ENCODE measurements around the gene COMMD3. TPM values are rescaled to one million over a fixed set of nuclear protein-coding genes. Genes with fewer than 3 reads are reported as not detected.
A peak's percentile ranks its signal among the peaks of the same experiment; 100 is the strongest.

The COMMD3 gene
- 62.5 TPM for polyA plus RNA-seq (2012; ENCODE audit: insufficient read depth, insufficient read length, low read depth)

- TF ChIP-seq, protein P1, sequence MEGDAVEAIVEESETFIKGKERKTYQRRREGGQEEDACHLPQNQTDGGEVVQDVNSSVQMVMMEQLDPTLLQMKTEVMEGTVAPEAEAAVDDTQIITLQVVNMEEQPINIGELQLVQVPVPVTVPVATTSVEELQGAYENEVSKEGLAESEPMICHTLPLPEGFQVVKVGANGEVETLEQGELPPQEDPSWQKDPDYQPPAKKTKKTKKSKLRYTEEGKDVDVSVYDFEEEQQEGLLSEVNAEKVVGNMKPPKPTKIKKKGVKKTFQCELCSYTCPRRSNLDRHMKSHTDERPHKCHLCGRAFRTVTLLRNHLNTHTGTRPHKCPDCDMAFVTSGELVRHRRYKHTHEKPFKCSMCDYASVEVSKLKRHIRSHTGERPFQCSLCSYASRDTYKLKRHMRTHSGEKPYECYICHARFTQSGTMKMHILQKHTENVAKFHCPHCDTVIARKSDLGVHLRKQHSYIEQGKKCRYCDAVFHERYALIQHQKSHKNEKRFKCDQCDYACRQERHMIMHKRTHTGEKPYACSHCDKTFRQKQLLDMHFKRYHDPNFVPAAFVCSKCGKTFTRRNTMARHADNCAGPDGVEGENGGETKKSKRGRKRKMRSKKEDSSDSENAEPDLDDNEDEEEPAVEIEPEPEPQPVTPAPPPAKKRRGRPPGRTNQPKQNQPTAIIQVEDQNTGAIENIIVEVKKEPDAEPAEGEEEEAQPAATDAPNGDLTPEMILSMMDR (IDR thresholded peaks at IDR 0.05; ENCODE audit: low read depth, low read length), result no peak
- peak within 1 kb of the TSS; percentile 94 for H3K4me3 ChIP-seq (ENCODE audit: low read depth, low read length)
- DNase-seq, result peak; percentile 84
These were observed at the start of gene COMMD3 for GRCh38 chr10:22316286-22317075. TSS of gene COMMD3 (plus strand) at chr10:22316388. CDS start at chr10:22316418, 30 bp downstream.

DNA sequence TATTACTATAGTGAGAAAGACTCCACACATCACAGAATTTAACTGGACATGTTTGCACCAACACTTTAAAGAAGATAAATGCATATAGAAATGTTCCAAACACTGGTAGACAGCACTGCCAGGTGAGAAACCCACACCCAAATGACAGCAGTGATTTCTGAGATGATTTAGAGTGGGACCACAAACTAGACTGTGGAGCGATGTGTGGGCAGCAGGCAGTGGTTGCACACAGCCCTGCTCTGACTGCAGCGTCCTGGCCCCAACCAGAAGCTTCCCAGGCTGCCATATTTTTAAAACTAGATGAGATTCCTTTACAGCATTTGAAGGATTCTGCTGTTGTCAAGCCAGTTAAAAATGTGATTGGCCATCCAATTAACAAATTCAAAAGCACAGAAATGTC is 47.7 kb upstream of the COMMD3 start:
- DNase-seq, result no peak
- H3K4me1 ChIP-seq, result no peaks in the 10 kb centered on the region
- no peaks in the 10 kb centered on the region for H3K9me3 ChIP-seq
- TF ChIP-seq, protein P1 (IDR thresholded peaks at IDR 0.05; ENCODE audit: low read depth, low read length), result no peak
- H3K36me3 ChIP-seq, result no peaks in the 10 kb centered on the region
- no peaks in the 10 kb centered on the region for H3K27me3 ChIP-seq
- H3K4me3 ChIP-seq (ENCODE audit: low read depth, low read length), result no peak overlapping the region

More at GRCh38 chr10:22316286-22317075, at the start of gene COMMD3:
- Histone ChIP-seq H3K9me3 (no peaks in the 10 kb centered on the region), H3K36me3 (no peaks in the 10 kb centered on the region), H3K27me3 (no peaks in the 10 kb centered on the region), H3K4me1 (no peaks in the 10 kb centered on the region)

GRCh38 chr10:22271786-22272185 is 44.4 kb upstream of the COMMD3 start:
- Histone ChIP-seq H3K9me3 (no peaks in the 10 kb centered on the region), H3K27me3 (no peaks in the 10 kb centered on the region), H3K4me1 (no peaks in the 10 kb centered on the region), H3K36me3 (no peaks in the 10 kb centered on the region), H3K4me3 (ENCODE audit: low read depth, low read length) (no peak overlapping the region)
- TF ChIP-seq, protein P1 (IDR thresholded peaks at IDR 0.05; ENCODE audit: low read depth, low read length), result no peak
- DNase-seq, result no peak

- TF ChIP-seq, protein P1 (IDR thresholded peaks at IDR 0.05; ENCODE audit: low read depth, low read length), result no peak
- Histone ChIP-seq H3K27me3 (no peaks in the 10 kb centered on the region), H3K36me3 (no peaks in the 10 kb centered on the region), H3K4me3 (ENCODE audit: low read depth, low read length) (no peak overlapping the region), H3K9me3 (no peaks in the 10 kb centered on the region), H3K4me1 (no peaks in the 10 kb centered on the region)
- no peak for DNase-seq
These were observed 37.8 kb upstream of the COMMD3 start for GRCh38 chr10:22278441-22278782.

GRCh38 chr10:22280078-22280477 is 36.1 kb upstream of the COMMD3 start:
- TF ChIP-seq, protein P1 (IDR thresholded peaks at IDR 0.05; ENCODE audit: low read depth, low read length), result no peak
- Histone ChIP-seq H3K27me3 (no peaks in the 10 kb centered on the region), H3K4me1 (no peaks in the 10 kb centered on the region), H3K4me3 (ENCODE audit: low read depth, low read length) (no peak overlapping the region), H3K9me3 (no peaks in the 10 kb centered on the region), H3K36me3 (no peaks in the 10 kb centered on the region)
- DNase-seq, result no peak

DNA sequence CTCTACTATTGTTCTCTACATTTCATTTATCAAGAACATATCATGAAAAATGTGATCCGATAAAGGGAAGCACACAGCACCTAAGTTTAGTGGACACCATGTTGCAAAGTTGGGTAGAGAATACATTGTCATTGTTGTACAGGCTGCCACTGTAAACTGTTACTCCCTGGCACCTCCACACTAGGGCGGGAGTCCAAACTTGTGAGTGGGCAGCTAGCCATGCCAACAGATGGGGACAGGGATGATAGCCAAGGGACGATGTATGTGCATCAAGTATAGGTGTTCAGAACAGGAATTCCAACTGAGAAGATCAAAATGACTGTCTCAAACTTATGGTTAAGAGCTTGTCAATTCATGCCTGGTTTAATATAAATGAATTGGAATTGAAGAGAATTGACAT is 31.1 kb upstream of the COMMD3 start:
- no peaks in the 10 kb centered on the region for H3K36me3 ChIP-seq
- H3K4me3 ChIP-seq (ENCODE audit: low read depth, low read length), result no peak overlapping the region
- DNase-seq, result no peak
- no peaks in the 10 kb centered on the region for H3K27me3 ChIP-seq
- no peaks in the 10 kb centered on the region for H3K9me3 ChIP-seq
- no peaks in the 10 kb centered on the region for H3K4me1 ChIP-seq
- TF ChIP-seq, protein P1 (IDR thresholded peaks at IDR 0.05; ENCODE audit: low read depth, low read length), result no peak

All from BE2C (cell line).